Tibial artery (tissue), 4 donors: Measurements from ENCODE around the gene SPRR3.

Experiments used
- DNase-seq, 2 donors: peaks; one replicate each; pipeline ENCODE4 v3.0.0-alpha.2; 2019
- H3K27ac ChIP-seq, 2 donors: fragments of 200-600 bp; sonication (generic) in 1 of 2; 1 replicate in 1 of 2; 2 replicates in 1 of 2; pipeline ENCODE4 v1.5.1; 2018 to 2019; ENCODE audit warnings: mild to moderate bottlenecking in 1 of 2
- H3K27me3 ChIP-seq, 2 donors: fragments of 200-600 bp; sonication (generic) in 1 of 2; one replicate each; pipeline versions ENCODE4 v1.5.1 to v1.6.0; 2016 to 2019
- H3K36me3 ChIP-seq, 3 donors: fragments of 200-600 bp; sonication (generic) in 2 of 3; one replicate each; pipeline ENCODE4 v1.5.1; 2016 to 2019; ENCODE audit warnings: mild to moderate bottlenecking in 2 of 3
- H3K4me1 ChIP-seq, 4 donors: fragments of 200-600 bp; sonication (generic) in 2 of 4; 1 replicate in 3 of 4; 2 replicates in 1 of 4; pipeline ENCODE4 v1.5.1; 2016 to 2019
- H3K4me3 ChIP-seq, 2 donors: fragments of 200-600 bp; sonication (generic) in 1 of 2; 1 replicate in 1 of 2; 2 replicates in 1 of 2; pipeline ENCODE4 v1.5.1; 2018 to 2019; ENCODE audit warnings: mild to moderate bottlenecking in 2 of 2
- H3K9me3 ChIP-seq, 3 donors: fragments of 200-600 bp; sonication (generic) in 1 of 3; one replicate each; pipeline ENCODE4 v1.5.1; 2016 to 2019
- intact Hi-C: fragments of 100-400 bp; cut with DNase I; formaldehyde crosslinking; loops from one replicate; pipeline ENCODE4 v1.15.0; 2023; ENCODE audit warnings: low total_unique reads
- TF ChIP-seq, protein P1 (sequence below), 2 experiments: fragments of 200-600 bp in 1 of 2; fragments of 450-650 bp in 1 of 2; IDR thresholded peaks; one replicate each; pipeline ENCODE4 v1.5.1; 2017 to 2019; ENCODE audit warnings: antibody characterized with exemption in 2 of 2, mild to moderate bottlenecking in 1 of 2, moderate library complexity in 1 of 2

Gene SPRR3, protein sequence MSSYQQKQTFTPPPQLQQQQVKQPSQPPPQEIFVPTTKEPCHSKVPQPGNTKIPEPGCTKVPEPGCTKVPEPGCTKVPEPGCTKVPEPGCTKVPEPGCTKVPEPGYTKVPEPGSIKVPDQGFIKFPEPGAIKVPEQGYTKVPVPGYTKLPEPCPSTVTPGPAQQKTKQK

DNA sequence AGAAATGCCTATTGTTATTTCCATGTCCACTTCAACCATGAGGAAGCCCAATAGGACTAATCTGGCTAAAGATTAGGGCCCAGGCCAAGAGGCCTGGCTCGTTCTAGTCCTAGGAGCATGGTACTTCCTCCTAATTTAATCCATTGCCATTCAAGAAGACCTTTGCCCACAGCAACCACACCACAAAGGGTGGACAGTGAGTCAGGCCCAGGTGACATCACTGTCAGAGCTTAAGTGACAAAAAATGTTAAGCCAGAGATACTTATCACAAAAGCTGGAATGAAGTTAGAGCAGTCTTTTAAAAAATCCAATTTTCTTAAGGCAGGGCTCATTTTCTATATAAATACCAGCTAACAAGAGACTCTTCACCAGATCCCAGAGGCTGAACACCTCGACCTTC is at the start of gene SPRR3:
TSS of gene SPRR3 (plus strand) at position 368 of the 400 bp plus-strand sequence. CDS start 1,272 bp downstream, outside the sequence.
- TF ChIP-seq, protein P1, sequence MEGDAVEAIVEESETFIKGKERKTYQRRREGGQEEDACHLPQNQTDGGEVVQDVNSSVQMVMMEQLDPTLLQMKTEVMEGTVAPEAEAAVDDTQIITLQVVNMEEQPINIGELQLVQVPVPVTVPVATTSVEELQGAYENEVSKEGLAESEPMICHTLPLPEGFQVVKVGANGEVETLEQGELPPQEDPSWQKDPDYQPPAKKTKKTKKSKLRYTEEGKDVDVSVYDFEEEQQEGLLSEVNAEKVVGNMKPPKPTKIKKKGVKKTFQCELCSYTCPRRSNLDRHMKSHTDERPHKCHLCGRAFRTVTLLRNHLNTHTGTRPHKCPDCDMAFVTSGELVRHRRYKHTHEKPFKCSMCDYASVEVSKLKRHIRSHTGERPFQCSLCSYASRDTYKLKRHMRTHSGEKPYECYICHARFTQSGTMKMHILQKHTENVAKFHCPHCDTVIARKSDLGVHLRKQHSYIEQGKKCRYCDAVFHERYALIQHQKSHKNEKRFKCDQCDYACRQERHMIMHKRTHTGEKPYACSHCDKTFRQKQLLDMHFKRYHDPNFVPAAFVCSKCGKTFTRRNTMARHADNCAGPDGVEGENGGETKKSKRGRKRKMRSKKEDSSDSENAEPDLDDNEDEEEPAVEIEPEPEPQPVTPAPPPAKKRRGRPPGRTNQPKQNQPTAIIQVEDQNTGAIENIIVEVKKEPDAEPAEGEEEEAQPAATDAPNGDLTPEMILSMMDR (IDR thresholded peaks at IDR 0.05), result no peak
- H3K4me1 ChIP-seq, result no peaks in the 10 kb centered on the region
- H3K9me3 ChIP-seq, result no peaks in the 10 kb centered on the region
- intact Hi-C loops, result no loop called here
- no peaks in the 10 kb centered on the region for H3K27me3 ChIP-seq
- H3K27ac ChIP-seq, result no peak within 1 kb of the TSS
- H3K36me3 ChIP-seq, result no peaks in the 10 kb centered on the region
- no peak within 1 kb of the TSS for H3K4me3 ChIP-seq
- DNase-seq, result no peak

DNA sequence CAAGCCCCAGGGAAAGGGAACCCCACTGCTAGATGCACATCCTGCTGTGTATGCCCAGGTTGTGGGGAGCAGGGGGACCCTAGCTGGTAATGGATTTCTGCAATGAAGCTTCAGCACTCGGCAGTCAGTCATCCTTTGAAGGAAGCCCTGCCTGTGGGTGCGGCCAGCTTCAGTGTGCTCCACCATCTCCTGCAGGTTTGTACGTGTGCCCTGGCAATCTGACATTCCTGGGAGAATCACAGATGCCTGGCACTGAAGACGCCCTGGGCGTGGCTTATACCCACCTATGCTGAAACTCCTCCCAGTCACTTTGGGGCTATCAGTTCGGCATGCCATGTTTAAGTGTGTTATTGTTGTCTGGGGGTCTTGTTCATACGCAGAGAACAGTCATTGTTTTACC is 47.8 kb upstream of the SPRR3 start:
- no peaks in the 10 kb centered on the region for H3K4me1 ChIP-seq
- no peak overlapping the region for H3K4me3 ChIP-seq
- no peaks in the 10 kb centered on the region for H3K9me3 ChIP-seq
- no peaks in the 10 kb centered on the region for H3K27me3 ChIP-seq
- DNase-seq, result no peak
- H3K36me3 ChIP-seq, result no peaks in the 10 kb centered on the region
- intact Hi-C loops, result no loop called here
- TF ChIP-seq, protein P1 (IDR thresholded peaks at IDR 0.05), result no peak
- H3K27ac ChIP-seq, result no peak overlapping the region

- no peaks in the 10 kb centered on the region for H3K36me3 ChIP-seq
- no peak overlapping the region for H3K4me3 ChIP-seq
- intact Hi-C loops, result no loop called here
- no peaks in the 10 kb centered on the region for H3K27me3 ChIP-seq
- H3K9me3 ChIP-seq, result no peaks in the 10 kb centered on the region
- TF ChIP-seq, protein P1 (IDR thresholded peaks at IDR 0.05), result no peak
- no peaks in the 10 kb centered on the region for H3K4me1 ChIP-seq
- DNase-seq, result no peak
- no peak overlapping the region for H3K27ac ChIP-seq
Measured at GRCh38 chr1:152954436-152954835, 47.1 kb upstream of the SPRR3 start.

GRCh38 chr1:152957561-152957960 is 44.0 kb upstream of the SPRR3 start:
- DNase-seq, result no peak
- Histone ChIP-seq H3K4me3 (no peak overlapping the region), H3K27ac (no peak overlapping the region), H3K9me3 (no peaks in the 10 kb centered on the region), H3K36me3 (no peaks in the 10 kb centered on the region), H3K27me3 (no peaks in the 10 kb centered on the region), H3K4me1 (no peaks in the 10 kb centered on the region)
- intact Hi-C loops, result no loop called here
- TF ChIP-seq, protein P1 (IDR thresholded peaks at IDR 0.05), result no peak

DNA sequence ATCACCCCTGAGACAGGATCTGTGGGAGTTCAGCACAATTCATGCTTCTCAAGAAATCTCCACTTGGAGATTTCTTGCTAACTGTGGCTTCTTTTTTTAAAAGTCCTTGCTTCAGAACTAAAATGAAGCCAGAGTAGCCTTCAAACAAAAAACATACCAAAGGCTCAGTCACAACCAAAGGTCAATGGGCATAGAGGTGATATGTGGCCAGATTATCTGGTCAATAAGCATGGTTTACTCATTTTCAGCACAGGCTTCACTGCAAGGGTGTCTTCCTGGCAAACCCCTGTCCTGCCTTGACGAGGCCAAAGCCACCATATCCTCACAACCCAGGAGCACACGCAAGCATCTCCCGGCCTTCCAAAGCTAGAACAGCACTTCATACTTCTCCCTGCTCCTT is 42.3 kb upstream of the SPRR3 start:
- TF ChIP-seq, protein P1 (IDR thresholded peaks at IDR 0.05), result no peak
- H3K27me3 ChIP-seq, result no peaks in the 10 kb centered on the region
- intact Hi-C loops, result no loop called here

More for the DNA sequence above, 42.3 kb upstream of the SPRR3 start:
- Histone ChIP-seq H3K4me1 (no peaks in the 10 kb centered on the region), H3K9me3 (no peaks in the 10 kb centered on the region), H3K36me3 (no peaks in the 10 kb centered on the region), H3K4me3 (no peak overlapping the region), H3K27ac (no peak overlapping the region)
- DNase-seq, result no peak
